HepG2 (cell line): Measurements from ENCODE around the gene MYH9. TPM values are rescaled to one million over a fixed set of nuclear protein-coding genes. Genes with fewer than 3 reads are reported as not detected.

Source experiments
- ARNTL ChIP-seq: sonication (generic); formaldehyde crosslinking; IDR thresholded peaks from 2 replicates; pipeline ENCODE4 v1.4.0; 2020; ENCODE audit warnings: mild to moderate bottlenecking, missing genetic modification reagents
- FOXP1 ChIP-seq, 2 experiments: fragments of 450-650 bp in 1 of 2; IDR thresholded peaks; 2 replicates each; pipeline ENCODE4 v1.6.1; 2017 to 2018; ENCODE audit warnings: antibody characterized with exemption in 1 of 2
- HDAC2 ChIP-seq: sonication (generic); formaldehyde crosslinking; IDR thresholded peaks from 2 replicates; pipeline ENCODE4 v1.4.0; 2020; ENCODE audit warnings: missing genetic modification reagents
- KAT2B ChIP-seq: fragments of 150-350 bp; IDR thresholded peaks from 2 replicates; pipeline ENCODE4 v1.6.1; 2014; ENCODE audit warnings: low read depth, low read length, borderline replicate concordance
- KDM1A ChIP-seq: IDR thresholded peaks from 2 replicates; pipeline ENCODE4 v1.6.1; 2016; ENCODE audit warnings: missing compliant biosample characterization
- NFIC ChIP-seq: IDR thresholded peaks from 2 replicates; pipeline ENCODE4 v1.6.1; 2012; ENCODE audit warnings: mild to moderate bottlenecking, low read length, inconsistent platforms
- NR2F1 ChIP-seq, 2 experiments: fragments of 450-650 bp in 1 of 2; formaldehyde crosslinking in 1 of 2; IDR thresholded peaks; 2 replicates each; pipeline versions ENCODE4 v1.5.0 to v1.6.1; 2016 to 2020; ENCODE audit warnings: mild to moderate bottlenecking in 1 of 2, missing compliant biosample characterization in 1 of 2, missing genetic modification reagents in 1 of 2, moderate library complexity in 1 of 2
- PATZ1 ChIP-seq: sonication (generic); formaldehyde crosslinking; IDR thresholded peaks from 2 replicates; pipeline ENCODE4 v1.4.0; 2020; ENCODE audit warnings: missing genetic modification reagents
- RAD51 ChIP-seq: fragments of 450-650 bp; IDR thresholded peaks from 2 replicates; pipeline ENCODE4 v1.6.1; 2016; ENCODE audit warnings: borderline replicate concordance
- SIX4 ChIP-seq: sonication (generic); formaldehyde crosslinking; IDR thresholded peaks from 2 replicates; pipeline ENCODE4 v1.4.0; 2020; ENCODE audit warnings: missing genetic modification reagents
- WIZ ChIP-seq: sonication (generic); formaldehyde crosslinking; IDR thresholded peaks from 2 replicates; pipeline ENCODE4 v1.5.1; 2020; ENCODE audit warnings: mild to moderate bottlenecking, missing genetic modification reagents
- ZBED4 ChIP-seq: sonication (generic); formaldehyde crosslinking; IDR thresholded peaks from 2 replicates; pipeline ENCODE4 v1.4.0; 2020; ENCODE audit warnings: missing genetic modification reagents, borderline replicate concordance
- ZGPAT ChIP-seq: IDR thresholded peaks from 2 replicates; pipeline ENCODE4 v1.6.1; 2016; ENCODE audit warnings: mild to moderate bottlenecking
- ZNF292 ChIP-seq: sonication (generic); formaldehyde crosslinking; IDR thresholded peaks from 2 replicates; pipeline ENCODE4 v1.8.1; 2022; ENCODE audit warnings: mild to moderate bottlenecking, low read depth, missing genetic modification reagents, borderline replicate concordance
- ZNF564 ChIP-seq: sonication (generic); formaldehyde crosslinking; IDR thresholded peaks from 2 replicates; pipeline ENCODE4 v1.8.1; 2023; ENCODE audit warnings: mild to moderate bottlenecking, missing genetic modification reagents
- ZNF704 ChIP-seq: sonication (generic); formaldehyde crosslinking; IDR thresholded peaks from 2 replicates; pipeline ENCODE4 v1.8.1; 2023; ENCODE audit warnings: mild to moderate bottlenecking, inconsistent platforms, moderate library complexity, missing genetic modification reagents, borderline replicate concordance
- ZSCAN12 ChIP-seq: sonication (generic); formaldehyde crosslinking; IDR thresholded peaks from 2 replicates; pipeline ENCODE4 v1.9.0; 2021; ENCODE audit warnings: mild to moderate bottlenecking, missing genetic modification reagents
- polyA plus RNA-seq, 8 experiments: library from polyadenylated mRNA; depleted of rRNA in 3 of 8; stranded (reverse) in 7 of 8; unstranded in 1 of 8; fragments of >200 nt; fragmentation: Illumina TruSeq in 4 of 8; extraction: Trizol in 4 of 8; gene quantifications; 2 replicates each; pipeline versions ENCODE4 v1.2.1 to v1.2.3, GENCODE V29; 2011 to 2016; ENCODE audit warnings: low read depth in 4 of 8, missing spikeins in 1 of 8, mixed read lengths in 1 of 8; ENCODE audit not compliant: insufficient read depth in 1 of 8
- total RNA-seq, 5 experiments: library from RNA; depleted of rRNA; stranded (reverse); fragments of >200 nt; fragmentation: Illumina TruSeq; extraction: Trizol; gene quantifications; 2 replicates each; pipeline ENCODE4 v1.2.3, GENCODE V29; 2016; ENCODE audit warnings: low read depth in 1 of 5

MYH9 gene
- total and polyA plus RNA-seq, 2 of the 13 experiments (the other 11 are each of a cell fraction or from before 2014, with no cell fraction given): 50.7 to 98.5 TPM

GRCh38 chr22:36279219-36279666 is 108.5 kb downstream of the MYH9 start (continued):
- TF ChIP-seq PATZ1 (CRISPR knock-in tag): peak; percentile 72
- no peak for TF ChIP-seq ZSCAN12 (CRISPR knock-in tag)
- TF ChIP-seq ZNF292 (CRISPR knock-in tag): peak; percentile 44; the same call in 1 of the 2 replicates
- peak; percentile 71; the same call in 1 of the 2 replicates for TF ChIP-seq FOXP1 (IDR thresholded peaks at IDR 0.05)
- peak; percentile 87 for TF ChIP-seq FOXP1 (CRISPR knock-in tag; IDR thresholded peaks at IDR 0.05)
- TF ChIP-seq NR2F1 (CRISPR knock-in tag; IDR thresholded peaks at IDR 0.05): no peak
- TF ChIP-seq NFIC: peak; percentile 36; the same call in 1 of the 2 replicates
- no peak for TF ChIP-seq RAD51
- TF ChIP-seq HDAC2 (CRISPR knock-in tag): peak; percentile 82; the same call in 1 of the 2 replicates
- peak; percentile 34; the same call in 1 of the 2 replicates for TF ChIP-seq WIZ (CRISPR knock-in tag)
- no peak for TF ChIP-seq ZNF564 (CRISPR knock-in tag)
- TF ChIP-seq ZBED4 (CRISPR knock-in tag): 0 out of 2 replicates have a peak, but pooled peaks have one; percentile 30
- peak; percentile 59; the same call in 1 of the 2 replicates for TF ChIP-seq ZGPAT (CRISPR knock-in tag)
- TF ChIP-seq KDM1A (CRISPR knock-in tag): no peak
- no peak for TF ChIP-seq KAT2B
- no peak for TF ChIP-seq ZNF704
- TF ChIP-seq ARNTL (CRISPR knock-in tag): peak; percentile 23; the same call in 1 of the 2 replicates
- 0 out of 2 replicates have a peak, but pooled peaks have one; percentile 10 for TF ChIP-seq SIX4 (CRISPR knock-in tag)
